ENCODE data around the gene PSAP. TPM values are rescaled to one million over a fixed set of nuclear protein-coding genes. Genes with fewer than 3 reads are reported as not detected.

Gene PSAP
- total RNA-seq, 2 experiments from 2014 or later: 111 to 118 TPM

- CTCF ChIA-PET: interaction anchor here (0.8 to 10.9 kb wide), 31 partner anchors 9 to 562 kb away, joined by 3 to 149 read pairs (median 9); partner anchors contain the start of genes C10orf105 and PSAP
- H3K27me3 Mint-ChIP-seq: no peaks in the 10 kb centered on the region
- peak overlapping the region; percentile 90 for H3K27ac Mint-ChIP-seq
- H3K9me3 Mint-ChIP-seq (ENCODE audit: low read depth): peaks cover 3% of the 10 kb centered on the region
- peaks cover 75% of the 10 kb centered on the region for H3K4me1 Mint-ChIP-seq
- ATAC-seq (no peak), DNase-seq (no peak)
- peak overlapping the region; percentile 84 for H3K4me3 Mint-ChIP-seq
- H3K36me3 Mint-ChIP-seq: peaks cover 15% of the 10 kb centered on the region
Observed at GRCh38 chr10:71772832-71773220, 78.2 kb downstream of the PSAP start.

DNA sequence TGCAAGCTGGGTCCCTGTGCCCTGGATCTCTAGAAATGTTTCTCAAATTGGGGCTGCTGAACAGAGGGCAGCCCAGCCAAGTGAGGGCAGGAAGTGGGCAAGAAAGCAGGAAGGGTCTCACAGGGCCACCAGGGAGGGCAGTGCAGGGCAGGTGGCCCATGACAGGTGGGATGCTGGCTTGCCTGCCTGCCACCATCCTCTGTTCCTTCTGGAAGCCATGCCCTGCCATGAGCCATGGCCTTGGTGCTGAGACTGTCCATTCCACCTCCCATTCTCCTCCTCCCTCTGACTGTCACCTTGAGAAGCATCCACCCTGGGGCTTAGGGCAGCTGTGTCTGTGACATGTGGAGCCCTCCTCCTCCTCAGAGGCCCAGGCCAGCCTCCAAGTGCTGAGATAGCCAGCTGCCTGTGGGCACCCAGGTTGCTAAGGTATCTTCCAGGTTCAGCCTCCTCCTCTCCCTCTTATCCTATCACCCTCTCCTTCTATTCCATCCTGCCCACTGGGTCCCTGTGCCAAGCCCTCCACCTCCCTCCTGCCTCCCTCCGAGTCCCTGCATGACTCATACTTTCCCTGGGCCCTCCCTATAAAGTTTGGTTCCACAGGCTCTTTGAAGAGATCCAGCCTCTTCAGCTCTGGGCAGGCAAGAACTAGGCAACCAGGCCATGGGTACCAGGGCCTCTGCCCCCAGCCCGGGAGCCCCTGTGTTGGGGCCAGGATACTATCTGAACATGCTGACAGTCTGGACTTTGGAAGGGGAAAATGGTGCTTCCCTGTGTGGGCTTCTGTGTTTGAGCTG lies 79.0 kb downstream of the PSAP start:
- ATAC-seq (no peak), DNase-seq (no peak)
- peak overlapping the region; percentile 84 for H3K4me3 Mint-ChIP-seq
- no peaks in the 10 kb centered on the region for H3K9me3 Mint-ChIP-seq (ENCODE audit: low read depth)
- H3K27me3 Mint-ChIP-seq: no peaks in the 10 kb centered on the region
- H3K27ac Mint-ChIP-seq: peak overlapping the region; percentile 90
- peaks cover 17% of the 10 kb centered on the region for H3K36me3 Mint-ChIP-seq
- peaks cover 83% of the 10 kb centered on the region for H3K4me1 Mint-ChIP-seq
- CTCF ChIA-PET: interaction anchor here (1.4 to 10.9 kb wide), 19 partner anchors 8 to 202 kb away, joined by 4 to 149 read pairs (median 20); partner anchors contain the start of gene C10orf105

DNA sequence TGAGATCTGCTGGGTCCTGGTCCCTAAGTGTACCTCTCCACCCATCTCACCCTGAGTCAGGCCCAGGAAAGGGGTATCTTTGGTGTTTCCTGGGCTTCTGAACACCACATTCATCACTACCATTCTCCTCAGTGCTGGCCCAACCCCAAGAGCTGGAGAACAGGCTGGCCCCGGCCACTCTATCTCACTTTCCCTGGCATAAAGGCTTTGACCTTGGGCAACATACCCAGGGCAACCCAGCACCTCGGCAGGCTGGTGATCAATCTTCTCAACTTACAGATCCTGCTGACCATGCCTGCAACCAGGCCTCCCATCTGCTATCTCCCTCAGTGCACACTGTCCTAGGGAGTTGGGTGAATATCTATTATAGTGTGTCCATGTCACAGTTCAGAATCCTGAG lies 79.8 kb downstream of the PSAP start:
- H3K4me3 Mint-ChIP-seq: peak overlapping the region; percentile 84
- H3K4me1 Mint-ChIP-seq: peaks cover 84% of the 10 kb centered on the region
- CTCF ChIA-PET: interaction anchor here (1.3 to 10.9 kb wide), 9 partner anchors 15 to 106 kb away, joined by 4 to 149 read pairs (median 35); no protein-coding TSS in a partner anchor
- DNase-seq (no peak), ATAC-seq (no peak)
- no peaks in the 10 kb centered on the region for H3K27me3 Mint-ChIP-seq
- no peaks in the 10 kb centered on the region for H3K9me3 Mint-ChIP-seq (ENCODE audit: low read depth)
- peak overlapping the region; percentile 90 for H3K27ac Mint-ChIP-seq
- peaks cover 17% of the 10 kb centered on the region for H3K36me3 Mint-ChIP-seq

DNA sequence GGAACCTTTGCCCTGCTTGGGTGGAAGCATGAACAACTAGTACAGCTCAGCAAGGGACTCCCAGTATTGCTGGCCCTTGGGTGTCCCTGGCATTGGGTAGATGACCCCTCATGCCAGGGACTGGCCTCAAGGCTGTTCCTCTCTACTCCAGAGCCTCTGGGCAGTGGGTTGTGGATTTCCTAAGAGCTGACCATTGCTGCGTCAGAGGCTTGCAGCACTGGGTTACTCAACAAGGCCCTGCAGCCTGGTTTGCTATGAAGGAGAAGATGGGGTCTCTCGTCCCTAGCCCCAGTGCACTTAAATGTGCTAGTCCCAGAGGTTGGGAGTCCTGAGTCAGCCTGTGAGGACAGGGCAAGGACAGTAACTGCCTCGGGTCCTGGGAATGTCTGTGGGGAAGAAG lies 80.3 kb downstream of the PSAP start:
- Mint-ChIP-seq H3K4me1 (peaks cover 82% of the 10 kb centered on the region), H3K36me3 (peaks cover 17% of the 10 kb centered on the region)

DNA sequence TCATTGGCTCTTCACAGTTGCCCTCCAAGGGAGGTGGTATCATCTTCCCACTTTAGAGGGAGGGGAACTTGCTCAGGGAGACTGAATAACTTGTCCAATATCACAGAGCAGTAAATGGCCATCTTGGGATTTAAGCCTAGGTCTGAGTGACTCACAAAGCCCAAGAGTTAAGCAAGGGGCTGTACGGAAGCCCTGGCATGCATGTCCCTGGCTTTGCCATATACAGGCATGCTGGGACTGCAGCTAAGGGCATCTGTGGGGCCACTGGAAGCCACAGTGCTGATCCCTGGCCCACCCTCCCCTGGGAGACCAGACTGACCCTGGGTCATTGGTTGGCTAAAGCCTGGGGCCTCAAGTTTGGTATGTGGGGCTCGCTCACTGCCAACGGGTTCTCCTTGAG lies 80.8 kb downstream of the PSAP start:
- H3K27ac Mint-ChIP-seq: peak overlapping the region; percentile 90
- peaks cover 17% of the 10 kb centered on the region for H3K36me3 Mint-ChIP-seq
- no peaks in the 10 kb centered on the region for H3K27me3 Mint-ChIP-seq
- H3K4me3 Mint-ChIP-seq: peak overlapping the region; percentile 84
- H3K9me3 Mint-ChIP-seq (ENCODE audit: low read depth): no peaks in the 10 kb centered on the region
- DNase-seq: no peak
- H3K4me1 Mint-ChIP-seq: peaks cover 78% of the 10 kb centered on the region
- ATAC-seq: no peak
- CTCF ChIA-PET: interaction anchor here (0.9 to 10.9 kb wide), 5 partner anchors 18 to 74 kb away, joined by 3 to 149 read pairs (median 47); no protein-coding TSS in a partner anchor

More for the DNA sequence above, 80.3 kb downstream of the PSAP start:
- no peaks in the 10 kb centered on the region for H3K27me3 Mint-ChIP-seq
- peak overlapping the region; percentile 84 for H3K4me3 Mint-ChIP-seq
- H3K27ac Mint-ChIP-seq: peak overlapping the region; percentile 90
- H3K9me3 Mint-ChIP-seq (ENCODE audit: low read depth): no peaks in the 10 kb centered on the region
- ATAC-seq (no peak), DNase-seq (no peak)
- CTCF ChIA-PET: interaction anchor here (1.3 to 10.9 kb wide), 6 partner anchors 18 to 75 kb away, joined by 5 to 149 read pairs (median 41); no protein-coding TSS in a partner anchor

DNA sequence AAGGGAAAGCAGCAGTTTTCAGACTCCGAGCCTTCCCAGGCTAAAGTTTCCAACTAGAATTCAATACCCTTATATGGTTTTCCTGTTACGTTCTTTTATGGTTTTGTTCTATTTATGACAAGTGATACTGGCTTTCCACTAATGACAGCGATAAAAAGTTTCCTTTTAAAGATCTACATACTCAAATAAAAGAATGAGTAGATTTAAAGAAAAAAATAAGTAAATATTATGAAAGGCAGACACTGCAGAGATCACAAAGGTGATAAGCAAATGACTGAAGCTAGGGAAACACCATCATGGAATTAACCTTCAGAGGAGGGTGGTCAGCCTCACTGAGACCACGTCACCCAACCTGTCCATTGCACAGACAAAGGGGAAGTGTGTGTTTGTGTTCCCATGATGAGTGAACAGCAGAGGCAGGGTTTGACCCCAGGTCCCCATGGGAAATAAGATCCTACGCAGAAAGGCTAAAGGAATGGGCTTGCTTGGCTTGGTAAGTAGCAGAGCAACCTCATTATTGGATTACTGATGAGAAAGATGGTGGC lies 81.7 kb downstream of the PSAP start:
- Mint-ChIP-seq H3K27me3 (no peaks in the 10 kb centered on the region), H3K4me1 (peaks cover 70% of the 10 kb centered on the region), H3K4me3 (peak overlapping the region; percentile 66), H3K9me3 (ENCODE audit: low read depth) (no peaks in the 10 kb centered on the region), H3K36me3 (peaks cover 17% of the 10 kb centered on the region), H3K27ac (peak overlapping the region; percentile 90)
- ATAC-seq (no peak), DNase-seq (no peak)
- CTCF ChIA-PET: interaction anchor here (0.9 to 10.9 kb wide), 11 partner anchors 11 to 74 kb away, joined by 3 to 149 read pairs (median 5); no protein-coding TSS in a partner anchor

DNA sequence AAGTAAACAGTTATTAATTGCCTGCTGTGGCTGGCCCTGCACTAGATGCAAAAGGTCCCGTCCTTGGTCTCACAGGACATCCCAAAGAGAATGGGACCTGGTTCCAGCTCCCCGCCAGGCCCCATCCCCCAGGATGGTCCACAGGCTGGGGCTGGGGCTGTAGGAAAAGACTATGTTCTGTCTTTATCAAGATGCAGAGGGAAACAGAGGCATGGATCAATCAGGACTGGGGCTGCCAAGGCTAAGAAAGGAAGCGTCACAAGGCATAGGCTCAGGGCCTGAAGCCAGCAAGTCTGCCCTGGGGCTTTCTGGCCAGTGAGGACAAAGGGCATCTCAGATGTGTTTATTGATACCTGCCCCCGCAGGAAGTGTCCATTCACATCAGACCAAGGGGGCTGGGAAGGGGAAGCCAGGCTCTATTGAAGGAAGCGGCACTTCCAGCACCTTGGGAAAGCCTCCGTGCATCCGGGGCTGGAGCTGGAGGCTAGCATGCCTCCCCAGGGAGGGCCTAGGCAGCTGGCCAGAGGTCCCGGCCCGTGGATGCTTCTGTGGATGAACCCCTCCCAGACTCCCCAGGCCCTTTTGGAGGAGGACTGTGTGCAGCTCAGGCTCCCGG lies 83.5 kb downstream of the PSAP start:
- Mint-ChIP-seq H3K4me3 (no peak overlapping the region), H3K9me3 (ENCODE audit: low read depth) (no peaks in the 10 kb centered on the region), H3K27ac (peak overlapping the region; percentile 90), H3K36me3 (peaks cover 20% of the 10 kb centered on the region), H3K4me1 (peaks cover 66% of the 10 kb centered on the region), H3K27me3 (no peaks in the 10 kb centered on the region)
- ATAC-seq (no peak), DNase-seq (no peak)
- CTCF ChIA-PET: interaction anchor here (0.8 to 10.9 kb wide), 11 partner anchors 10 to 129 kb away, joined by 3 to 149 read pairs (median 11); no protein-coding TSS in a partner anchor

DNA sequence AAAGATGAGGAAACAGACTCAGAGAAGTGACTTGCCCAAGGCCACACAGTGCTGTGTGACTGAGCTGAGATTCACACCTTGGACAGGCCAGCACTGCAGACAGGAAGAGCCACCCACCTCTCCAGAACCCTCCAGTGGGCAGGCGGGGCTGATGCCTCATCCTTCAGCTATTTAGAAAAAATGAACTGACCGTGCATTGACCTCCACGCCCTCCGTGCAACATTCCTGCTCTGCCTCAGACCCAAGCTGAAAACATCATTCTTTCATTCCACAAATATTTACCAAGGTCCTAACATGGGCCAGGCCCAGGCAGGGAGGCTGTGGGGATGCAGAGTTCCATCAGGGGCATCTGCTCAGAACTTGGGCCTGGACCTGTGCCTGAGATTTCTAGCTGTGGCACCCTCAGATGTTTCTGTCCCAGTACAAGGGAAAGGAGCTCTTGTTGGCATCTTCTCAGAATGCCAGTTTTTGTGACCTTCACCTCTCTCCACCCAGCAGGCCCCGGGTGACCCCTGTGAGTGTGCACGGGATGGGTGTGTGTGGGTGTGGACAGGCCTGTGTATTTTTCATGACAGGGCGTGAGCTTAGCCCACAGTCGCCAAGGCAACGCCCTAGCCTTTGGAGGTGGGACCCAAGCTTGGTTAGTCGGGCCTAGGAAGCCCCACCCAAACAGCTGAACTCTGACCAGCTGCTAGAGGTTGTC lies 84.2 kb downstream of the PSAP start:
- Mint-ChIP-seq H3K9me3 (ENCODE audit: low read depth) (no peaks in the 10 kb centered on the region), H3K4me1 (peaks cover 61% of the 10 kb centered on the region), H3K27me3 (no peaks in the 10 kb centered on the region), H3K27ac (peak overlapping the region; percentile 90), H3K4me3 (no peak overlapping the region), H3K36me3 (peaks cover 20% of the 10 kb centered on the region)
- peak; percentile 70 for DNase-seq
- CTCF ChIA-PET: interaction anchor here (0.8 to 10.9 kb wide), 10 partner anchors 9 to 130 kb away, joined by 3 to 149 read pairs (median 11); no protein-coding TSS in a partner anchor
- ATAC-seq: no peak

Small RNA genes lying within 50 kb of the gene (microRNA-seq; reads per million reads assigned to microRNA genes)
- not detected for gene MIR7152

Other genes with a start within 250 kb of the PSAP start
- gene C10orf105, start 131.5 kb downstream of the PSAP start, total RNA-seq: under 1 TPM; 0.18 to 0.26 TPM
- 10 to 100 TPM; 37.8 to 68.4 TPM for gene VSIR, start 77.7 kb downstream of the PSAP start, total RNA-seq
- gene CHST3, start 113.1 kb upstream of the PSAP start, total RNA-seq: under 1 TPM in 1 of 2 experiments, not detected in 1; 0.05 TPM
- 100 to 1,000 TPM in 1 of 2 experiments, 10 to 100 TPM in 1; 51.9 to 127 TPM for gene SPOCK2, start 237.3 kb upstream of the PSAP start, total RNA-seq